ENCODE results near the gene ADGRG3.
A peak's percentile ranks its signal among the peaks of the same experiment; 100 is the strongest.
"Not testable (repeated sequence)": the region's sequence is repeated elsewhere in the genome, so short reads cannot be mapped to it uniquely, and the experiment has no call there.

The ADGRG3 gene

GRCh38 chr16:57722210-57722499 is 54.0 kb downstream of the ADGRG3 start:
- no peak for FAIRE-seq

GRCh38 chr16:57722651-57723050 is 54.5 kb downstream of the ADGRG3 start:
- FAIRE-seq, result no peak

GRCh38 chr16:57723170-57723569 is 55.1 kb downstream of the ADGRG3 start:
- no peak for FAIRE-seq

GRCh38 chr16:57724531-57724930 is 56.4 kb downstream of the ADGRG3 start:
- no peak for FAIRE-seq

GRCh38 chr16:57725151-57725550 is 57.0 kb downstream of the ADGRG3 start:
- no peak for FAIRE-seq

- FAIRE-seq, result no peak
These were observed 57.4 kb downstream of the ADGRG3 start for GRCh38 chr16:57725554-57725953.

- no peak for FAIRE-seq
These were observed 57.9 kb downstream of the ADGRG3 start for GRCh38 chr16:57725976-57726375.

- FAIRE-seq, result no peak
These were observed 58.4 kb downstream of the ADGRG3 start for GRCh38 chr16:57726433-57726947.

- FAIRE-seq, result no peak
These were observed 59.5 kb downstream of the ADGRG3 start for GRCh38 chr16:57727610-57728009.

GRCh38 chr16:57728336-57729181 is 60.5 kb downstream of the ADGRG3 start:
- no peak for FAIRE-seq

GRCh38 chr16:57729182-57729484 is 61.0 kb downstream of the ADGRG3 start:
- no peak for FAIRE-seq

GRCh38 chr16:57729852-57730251 is 61.7 kb downstream of the ADGRG3 start:
- not testable (repeated sequence) for FAIRE-seq

GRCh38 chr16:57730771-57731730 is 62.9 kb downstream of the ADGRG3 start:
- FAIRE-seq, result no peak

- FAIRE-seq, result no peak
These were observed 63.9 kb downstream of the ADGRG3 start for GRCh38 chr16:57732037-57732436.

- no peak for FAIRE-seq
These were observed 64.6 kb downstream of the ADGRG3 start for GRCh38 chr16:57732714-57733113.

- FAIRE-seq, result no peak
These were observed 66.3 kb downstream of the ADGRG3 start for GRCh38 chr16:57734308-57734924.

GRCh38 chr16:57734925-57735754 is 67.0 kb downstream of the ADGRG3 start:
- peak; percentile 100 for FAIRE-seq

- no peak for FAIRE-seq
These were observed 67.8 kb downstream of the ADGRG3 start, which contains the start of gene KATNB1 for GRCh38 chr16:57735755-57736418. Gene KATNB1 (plus strand): TSS chr16:57735770. CDS start chr16:57737244, 1,474 bp downstream.

GRCh38 chr16:57736419-57737351 is 68.6 kb downstream of the ADGRG3 start:
- FAIRE-seq, result no peak

GRCh38 chr16:57738844-57739243 is 70.7 kb downstream of the ADGRG3 start:
- FAIRE-seq, result no peak
